ENCODE measurements around the gene RMI2.
"Not testable (repeated sequence)": the region's sequence is repeated elsewhere in the genome, so short reads cannot be mapped to it uniquely, and the experiment has no call there.

The RMI2 gene

DNA sequence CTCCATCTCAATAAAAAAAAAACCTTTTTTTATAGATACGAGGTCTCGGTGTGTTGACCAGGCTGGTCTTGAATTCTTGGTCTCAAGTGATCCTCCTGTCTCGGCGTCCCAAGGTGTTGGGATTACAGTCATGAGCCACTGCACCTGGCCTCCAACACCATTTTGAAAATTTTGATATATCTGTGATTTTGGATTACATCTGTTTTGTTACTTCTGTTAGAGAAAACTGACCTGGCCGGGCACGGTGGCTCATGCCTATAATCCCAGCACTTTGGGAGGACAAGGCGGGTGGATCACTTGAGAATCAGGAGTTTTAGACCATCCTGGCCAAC lies 18.6 kb downstream of the RMI2 start:
- no peaks in the 10 kb centered on the region for H3K36me3 ChIP-seq (ENCODE audit: control insufficient read depth, insufficient read depth, low read length)
- no peaks in the 10 kb centered on the region for H3K79me1 ChIP-seq (ENCODE audit: low read length)
- no peak for DNase-seq
- no peak overlapping the region for H3K4me2 ChIP-seq (ENCODE audit: low read length)
- H3K4ac ChIP-seq (ENCODE audit: low read depth, low read length): no peak overlapping the region
- H3K9ac ChIP-seq (ENCODE audit: low read length): no peak overlapping the region
- no peak overlapping the region for H2AK5ac ChIP-seq (ENCODE audit: low read length)
- no peak overlapping the region for H2BK15ac ChIP-seq (replicated peaks; ENCODE audit: low read depth)
- peaks cover 4% of the 10 kb centered on the region for H3K4me1 ChIP-seq (ENCODE audit: control insufficient read depth, low read depth, low read length)
- no peak overlapping the region for H4K5ac ChIP-seq (ENCODE audit: low read length)
- no peak overlapping the region for H3K56ac ChIP-seq (ENCODE audit: low read length)
- H4K8ac ChIP-seq (ENCODE audit: low read depth, low read length): no peak overlapping the region
- H2BK5ac ChIP-seq (ENCODE audit: low read length): no peak overlapping the region
- no peak overlapping the region for H2BK120ac ChIP-seq (ENCODE audit: low read depth, low read length)
- H3K27ac ChIP-seq (ENCODE audit: low read depth, low read length): no peak overlapping the region
- no CpG with 5 or more reads among the region's 7 CpGs for WGBS (ENCODE audit: extremely low coverage, insufficient coverage, low lambda C conversion rate)
- H3K4me3 ChIP-seq (ENCODE audit: low read length): no peak overlapping the region
- no peaks in the 10 kb centered on the region for H3K27me3 ChIP-seq (ENCODE audit: insufficient read depth, low read length, poor library complexity)
- H3K18ac ChIP-seq (ENCODE audit: low read length): no peak overlapping the region
- H3K79me2 ChIP-seq (ENCODE audit: control insufficient read depth, insufficient read depth, low read length): no peaks in the 10 kb centered on the region
- no peak overlapping the region for H3K23ac ChIP-seq (ENCODE audit: low read length)

DNA sequence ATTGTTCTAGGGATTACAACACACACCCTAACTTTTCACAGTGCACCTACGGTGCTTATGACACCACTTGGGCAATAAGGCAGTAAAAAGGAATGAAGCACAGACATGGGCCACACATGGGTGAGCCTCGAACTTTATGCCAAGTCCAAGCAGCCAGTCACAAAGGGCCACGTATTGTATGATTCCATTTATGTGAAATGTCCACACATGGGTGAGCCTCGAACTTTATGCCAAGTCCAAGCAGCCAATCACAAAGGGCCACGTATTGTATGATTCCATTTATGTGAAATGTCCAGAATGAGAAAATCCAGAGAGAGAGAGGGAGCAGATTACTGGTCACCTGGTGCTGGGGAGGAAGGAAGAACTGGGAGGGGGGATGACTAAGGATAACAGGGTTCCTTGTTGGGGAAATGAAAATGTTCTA lies 22.2 kb downstream of the RMI2 start:
- Histone ChIP-seq H3K4me1 (ENCODE audit: control insufficient read depth, low read depth, low read length) (peaks cover 4% of the 10 kb centered on the region), H2AK5ac (ENCODE audit: low read length) (no peak overlapping the region), H2BK15ac (replicated peaks; ENCODE audit: low read depth) (no peak overlapping the region), H3K4ac (ENCODE audit: low read depth, low read length) (no peak overlapping the region), H4K5ac (ENCODE audit: low read length) (no peak overlapping the region), H3K4me3 (ENCODE audit: low read length) (no peak overlapping the region), H3K27me3 (ENCODE audit: insufficient read depth, low read length, poor library complexity) (no peaks in the 10 kb centered on the region), H3K4me2 (ENCODE audit: low read length) (no peak overlapping the region), H3K56ac (ENCODE audit: low read length) (no peak overlapping the region), H3K79me1 (ENCODE audit: low read length) (no peaks in the 10 kb centered on the region), H4K8ac (ENCODE audit: low read depth, low read length) (no peak overlapping the region), H3K79me2 (ENCODE audit: control insufficient read depth, insufficient read depth, low read length) (no peaks in the 10 kb centered on the region), H2BK5ac (ENCODE audit: low read length) (no peak overlapping the region), H3K9ac (ENCODE audit: low read length) (no peak overlapping the region), H3K18ac (ENCODE audit: low read length) (no peak overlapping the region), H3K23ac (ENCODE audit: low read length) (no peak overlapping the region), H3K27ac (ENCODE audit: low read depth, low read length) (no peak overlapping the region), H3K36me3 (ENCODE audit: control insufficient read depth, insufficient read depth, low read length) (no peaks in the 10 kb centered on the region), H2BK120ac (ENCODE audit: low read depth, low read length) (no peak overlapping the region)
- WGBS (ENCODE audit: extremely low coverage, insufficient coverage, low lambda C conversion rate): no CpG with 5 or more reads among the region's 5 CpGs
- no peak for DNase-seq

DNA sequence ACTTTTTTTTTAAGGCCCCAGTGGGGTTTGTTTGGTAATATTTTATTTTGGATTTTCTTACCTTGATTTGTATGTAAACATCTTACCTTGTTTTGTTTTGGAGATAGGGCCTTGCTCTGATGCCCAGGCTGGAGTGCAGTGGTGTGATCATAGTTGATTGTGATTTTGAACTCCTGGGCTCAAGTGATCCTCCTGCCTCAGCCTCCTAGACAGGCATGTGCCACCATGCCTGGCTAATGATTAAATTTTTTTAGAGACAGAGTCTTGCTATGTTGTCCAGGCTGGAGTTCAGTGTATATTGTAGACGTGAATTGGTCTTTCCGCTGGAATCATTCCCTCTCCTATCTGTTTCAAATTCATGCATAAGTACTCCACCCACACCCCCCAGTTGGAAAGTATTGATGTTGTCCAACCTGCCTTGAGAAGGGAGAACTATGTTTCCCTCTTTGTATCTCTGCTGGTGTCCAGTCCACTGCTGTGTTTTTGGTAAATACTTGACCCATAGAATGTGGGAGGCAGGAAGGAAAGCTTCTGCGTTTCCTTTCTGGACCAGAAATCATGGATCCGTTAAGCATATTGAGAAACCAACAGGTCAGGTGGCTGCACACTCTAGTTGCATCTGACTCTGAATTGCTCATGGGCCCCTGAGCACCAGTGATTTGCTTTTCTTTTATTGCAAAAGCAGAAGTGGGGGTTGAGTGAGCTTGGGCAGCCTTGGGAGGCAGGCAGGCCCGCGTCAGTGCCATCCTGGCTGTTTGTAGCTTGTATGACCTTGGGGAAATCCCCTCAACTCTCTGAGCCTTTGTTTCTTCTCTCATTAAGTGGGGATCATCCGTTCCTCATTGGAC lies 25.0 kb downstream of the RMI2 start:
- H3K27me3 ChIP-seq (ENCODE audit: insufficient read depth, low read length, poor library complexity): no peaks in the 10 kb centered on the region
- no peak overlapping the region for H3K18ac ChIP-seq (ENCODE audit: low read length)
- no peak overlapping the region for H2AK5ac ChIP-seq (ENCODE audit: low read length)
- H3K4me3 ChIP-seq (ENCODE audit: low read length): no peak overlapping the region
- WGBS (ENCODE audit: extremely low coverage, insufficient coverage, low lambda C conversion rate): no CpG with 5 or more reads among the region's 7 CpGs
- no peak overlapping the region for H3K27ac ChIP-seq (ENCODE audit: low read depth, low read length)
- no peak overlapping the region for H3K9ac ChIP-seq (ENCODE audit: low read length)
- H3K23ac ChIP-seq (ENCODE audit: low read length): no peak overlapping the region
- H3K79me2 ChIP-seq (ENCODE audit: control insufficient read depth, insufficient read depth, low read length): no peaks in the 10 kb centered on the region
- no peak overlapping the region for H2BK15ac ChIP-seq (replicated peaks; ENCODE audit: low read depth)
- H2BK5ac ChIP-seq (ENCODE audit: low read length): no peak overlapping the region
- H3K4ac ChIP-seq (ENCODE audit: low read depth, low read length): no peak overlapping the region
- no peak overlapping the region for H2BK120ac ChIP-seq (ENCODE audit: low read depth, low read length)
- no peak overlapping the region for H4K5ac ChIP-seq (ENCODE audit: low read length)
- no peak overlapping the region for H4K8ac ChIP-seq (ENCODE audit: low read depth, low read length)
- H3K36me3 ChIP-seq (ENCODE audit: control insufficient read depth, insufficient read depth, low read length): no peaks in the 10 kb centered on the region
- no peak overlapping the region for H3K4me2 ChIP-seq (ENCODE audit: low read length)
- DNase-seq: no peak
- H3K56ac ChIP-seq (ENCODE audit: low read length): no peak overlapping the region
- no peaks in the 10 kb centered on the region for H3K4me1 ChIP-seq (ENCODE audit: control insufficient read depth, low read depth, low read length)
- H3K79me1 ChIP-seq (ENCODE audit: low read length): no peaks in the 10 kb centered on the region

DNA sequence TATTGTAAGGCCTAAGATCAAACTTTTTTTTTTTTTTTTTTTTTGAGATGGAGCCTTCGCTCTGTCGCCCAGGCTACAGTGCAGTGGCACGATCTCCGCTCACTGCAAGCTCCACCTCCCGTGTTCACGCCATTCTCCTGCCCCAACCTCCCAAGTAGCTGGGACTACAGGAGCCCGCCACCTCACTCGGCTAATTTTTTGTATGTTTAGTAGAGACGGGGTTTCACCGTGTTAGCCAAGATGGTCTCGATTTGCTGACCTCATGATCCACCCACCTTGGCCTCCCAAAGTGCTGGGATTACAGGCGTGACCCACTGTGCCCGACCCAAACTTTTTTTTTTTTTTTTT lies 25.6 kb downstream of the RMI2 start:
- H4K5ac ChIP-seq (ENCODE audit: low read length); H3K36me3 ChIP-seq (ENCODE audit: control insufficient read depth, insufficient read depth, low read length); H4K8ac ChIP-seq (ENCODE audit: low read depth, low read length); H2BK5ac ChIP-seq (ENCODE audit: low read length); H3K27ac ChIP-seq (ENCODE audit: low read depth, low read length); H3K4me3 ChIP-seq (ENCODE audit: low read length); H3K18ac ChIP-seq (ENCODE audit: low read length); H2BK15ac ChIP-seq (replicated peaks; ENCODE audit: low read depth); H3K9ac ChIP-seq (ENCODE audit: low read length); DNase-seq; H3K4me1 ChIP-seq (ENCODE audit: control insufficient read depth, low read depth, low read length); H3K4me2 ChIP-seq (ENCODE audit: low read length); H3K23ac ChIP-seq (ENCODE audit: low read length); H3K4ac ChIP-seq (ENCODE audit: low read depth, low read length); H3K27me3 ChIP-seq (ENCODE audit: insufficient read depth, low read length, poor library complexity); H3K79me2 ChIP-seq (ENCODE audit: control insufficient read depth, insufficient read depth, low read length); H2AK5ac ChIP-seq (ENCODE audit: low read length); H2BK120ac ChIP-seq (ENCODE audit: low read depth, low read length); H3K79me1 ChIP-seq (ENCODE audit: low read length); H3K56ac ChIP-seq (ENCODE audit: low read length): not testable (repeated sequence)
- no CpG with 5 or more reads among the region's 13 CpGs for whole genome bisulfite sequencing (ENCODE audit: extremely low coverage, insufficient coverage, low lambda C conversion rate)

DNA sequence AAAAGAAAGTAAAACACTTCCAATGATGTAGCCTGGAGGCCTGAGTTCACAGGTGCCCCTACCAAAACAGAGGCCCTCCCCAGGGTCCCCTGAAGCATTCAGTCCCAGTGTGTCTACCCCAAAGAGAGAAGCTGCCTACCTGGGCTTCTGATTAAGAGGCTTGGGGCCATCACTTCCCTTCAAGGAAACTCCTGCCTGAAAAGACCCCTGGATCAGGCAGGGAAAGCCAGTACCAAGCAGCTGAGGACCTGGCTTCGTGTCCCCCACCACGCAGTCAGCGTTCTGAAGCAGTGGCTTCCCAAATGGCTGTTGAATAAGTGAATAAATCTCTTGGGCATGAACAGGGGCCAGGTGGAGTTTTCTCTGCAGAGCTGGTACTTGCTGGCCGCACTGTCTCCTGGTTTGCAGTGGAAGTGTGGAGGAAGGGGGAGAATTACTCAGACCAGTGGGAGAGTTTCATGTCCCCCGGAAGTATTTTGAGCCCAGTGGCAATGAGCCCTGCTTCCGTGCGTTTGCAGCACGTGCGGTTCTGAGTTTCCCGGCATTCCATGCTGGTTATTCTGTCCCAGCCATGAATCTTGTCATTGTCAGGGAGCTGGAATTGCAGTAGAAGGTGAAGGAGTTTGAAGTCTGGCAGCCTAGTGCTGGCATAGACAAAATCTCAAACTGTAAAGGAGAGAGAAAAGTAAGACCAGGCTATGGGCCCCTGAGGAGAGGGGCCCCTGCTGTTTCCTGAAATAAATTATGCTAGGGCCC lies 27.0 kb downstream of the RMI2 start:
- H3K56ac ChIP-seq (ENCODE audit: low read length): no peak overlapping the region
- no peaks in the 10 kb centered on the region for H3K36me3 ChIP-seq (ENCODE audit: control insufficient read depth, insufficient read depth, low read length)
- no peaks in the 10 kb centered on the region for H3K27me3 ChIP-seq (ENCODE audit: insufficient read depth, low read length, poor library complexity)
- H3K18ac ChIP-seq (ENCODE audit: low read length): no peak overlapping the region
- no peak overlapping the region for H3K4me2 ChIP-seq (ENCODE audit: low read length)
- no peak overlapping the region for H3K4ac ChIP-seq (ENCODE audit: low read depth, low read length)
- H3K27ac ChIP-seq (ENCODE audit: low read depth, low read length): no peak overlapping the region
- H3K4me3 ChIP-seq (ENCODE audit: low read length): no peak overlapping the region
- no peak overlapping the region for H3K23ac ChIP-seq (ENCODE audit: low read length)
- H3K4me1 ChIP-seq (ENCODE audit: control insufficient read depth, low read depth, low read length): no peaks in the 10 kb centered on the region
- H4K5ac ChIP-seq (ENCODE audit: low read length): no peak overlapping the region
- H3K79me2 ChIP-seq (ENCODE audit: control insufficient read depth, insufficient read depth, low read length): no peaks in the 10 kb centered on the region
- H2BK15ac ChIP-seq (replicated peaks; ENCODE audit: low read depth): no peak overlapping the region
- H2BK120ac ChIP-seq (ENCODE audit: low read depth, low read length): no peak overlapping the region
- WGBS (ENCODE audit: extremely low coverage, insufficient coverage, low lambda C conversion rate): no CpG with 5 or more reads among the region's 10 CpGs
- H4K8ac ChIP-seq (ENCODE audit: low read depth, low read length): no peak overlapping the region
- H2BK5ac ChIP-seq (ENCODE audit: low read length): no peak overlapping the region
- H3K79me1 ChIP-seq (ENCODE audit: low read length): no peaks in the 10 kb centered on the region
- no peak for DNase-seq
- H3K9ac ChIP-seq (ENCODE audit: low read length): no peak overlapping the region
- H2AK5ac ChIP-seq (ENCODE audit: low read length): no peak overlapping the region

All from mesendoderm (in vitro differentiated cells).